ENCODE data around the gene CLEC6A. TPM values are rescaled to one million over a fixed set of nuclear protein-coding genes. Genes with fewer than 3 reads are reported as not detected.

Gene CLEC6A
- total RNA-seq, 1 donor from 2014 or later: 3.4 TPM

Other genes with a start within 250 kb of the CLEC6A start
- gene FAM90A1, start 228.3 kb upstream of the CLEC6A start, total RNA-seq: 0.47 TPM
- gene CLEC4D, start 57.5 kb downstream of the CLEC6A start, total RNA-seq: 1.4 TPM
- gene CLEC4E, start 84.9 kb downstream of the CLEC6A start, total RNA-seq: 21.5 TPM
- gene AICDA, start 156.9 kb downstream of the CLEC6A start, total RNA-seq: 0.77 TPM
- gene MFAP5, start 206.9 kb downstream of the CLEC6A start, total RNA-seq: 50.2 TPM
- 30.5 TPM for gene RIMKLB, start 242.0 kb downstream of the CLEC6A start, total RNA-seq